NCI-H748 treated with DMSO at 0.1 percent for 48 hours (cell line): ENCODE data around the gene OR7G3.
A peak's percentile ranks its signal among the peaks of the same experiment; 100 is the strongest.

ENCODE experiments used
- DNase-seq: peaks from one replicate; lab custom pipeline; 2025; lab: John Stamatoyannopoulos, UW

OR7G3 gene

DNA sequence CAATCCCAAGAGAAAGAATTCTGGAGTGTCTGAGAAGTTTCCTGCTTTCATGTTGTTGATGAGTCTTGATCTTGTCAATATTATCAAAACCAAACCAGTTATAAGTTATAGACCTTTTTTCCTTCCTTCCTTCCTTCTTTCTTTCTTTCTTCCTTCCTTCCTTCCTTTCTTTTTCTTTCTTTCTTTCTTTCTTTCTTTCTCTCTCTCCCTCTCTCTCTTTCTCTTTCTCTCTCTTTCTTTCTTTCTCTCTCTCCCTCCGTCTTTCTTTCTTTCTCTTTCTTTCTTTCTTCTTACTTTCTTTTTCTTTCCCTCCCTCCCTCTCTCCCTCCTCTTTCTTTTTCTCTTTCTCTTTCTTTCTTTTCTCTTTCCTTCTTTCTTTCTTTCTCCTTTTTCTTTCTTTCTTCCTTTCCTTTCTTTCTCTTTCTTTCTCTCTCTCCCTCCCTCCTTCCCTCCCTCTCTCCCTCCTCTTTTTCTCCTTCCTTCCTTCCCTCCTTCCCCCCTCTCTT is at the start of gene OR7G3:
Gene OR7G3 (minus strand): TSS at position 51 of the 506 bp plus-strand sequence. CDS start 0 bp downstream, at position 51.
- no peak for DNase-seq

DNA sequence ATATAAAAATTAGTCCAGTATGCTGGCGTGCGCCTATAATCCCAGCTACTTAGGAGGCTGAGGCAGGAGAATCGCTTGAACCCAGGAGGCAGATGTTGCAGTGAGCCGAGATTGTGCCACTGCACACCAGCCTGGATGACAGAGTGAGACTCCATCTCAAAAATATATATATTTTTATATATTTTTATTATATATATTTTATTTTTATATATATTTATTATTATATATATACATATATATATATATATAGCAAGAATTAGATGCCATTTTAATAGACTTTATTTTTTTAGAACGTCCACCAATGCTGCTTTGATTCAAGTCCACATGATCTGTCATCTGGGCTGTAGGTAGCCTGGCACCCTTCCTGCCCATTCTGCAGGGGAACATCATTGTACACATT is 48.6 kb upstream of the OR7G3 start:
- DNase-seq: no peak

DNA sequence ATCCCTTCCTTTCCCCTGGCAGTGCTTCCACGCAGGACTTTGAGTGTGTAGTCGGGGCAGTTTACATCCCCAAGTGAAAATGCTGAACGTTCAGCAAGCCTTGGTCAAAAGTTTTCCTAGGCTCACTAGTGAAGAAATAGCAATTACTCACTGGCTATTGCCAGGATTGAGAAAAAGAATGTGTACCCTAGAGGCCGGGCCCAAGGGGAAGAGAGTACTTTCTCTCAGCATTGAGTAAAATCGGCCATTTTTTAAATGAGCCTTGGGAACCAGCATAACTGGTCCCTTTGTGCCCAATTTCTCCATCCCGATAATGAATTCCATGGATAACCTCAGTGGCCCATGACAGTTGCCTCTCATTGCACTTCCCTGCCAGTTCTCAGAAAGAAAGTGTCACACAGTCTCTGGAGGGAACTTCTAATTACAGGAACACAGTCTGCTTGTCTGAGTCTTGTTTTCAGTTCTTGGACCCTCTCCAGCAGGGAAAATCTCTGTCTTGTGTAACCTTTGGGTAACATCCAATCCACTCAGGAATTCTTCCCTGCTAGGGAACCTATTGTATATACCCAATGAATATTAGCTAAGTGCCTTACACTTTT is 44.7 kb upstream of the OR7G3 start:
- DNase-seq: no peak

DNA sequence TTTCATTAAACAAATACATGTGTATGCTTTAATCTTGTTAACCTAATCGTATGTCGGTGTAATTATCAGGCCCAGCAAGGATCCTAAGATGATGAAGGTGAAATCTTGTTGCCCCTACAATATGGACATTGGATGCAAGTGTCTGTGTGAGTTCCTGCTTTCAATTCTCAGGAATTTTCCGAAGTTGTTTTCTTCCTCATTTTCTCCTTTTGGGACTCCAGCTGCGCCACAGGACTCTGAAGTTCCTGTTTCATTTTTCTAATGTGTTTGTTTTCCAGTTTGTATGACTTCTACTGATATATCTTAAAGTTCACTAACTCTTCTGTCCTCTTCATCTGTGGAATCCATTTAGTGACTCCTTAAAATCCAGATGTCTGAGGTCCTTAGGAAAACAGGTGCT is 40.1 kb upstream of the OR7G3 start:
- no peak for DNase-seq

DNA sequence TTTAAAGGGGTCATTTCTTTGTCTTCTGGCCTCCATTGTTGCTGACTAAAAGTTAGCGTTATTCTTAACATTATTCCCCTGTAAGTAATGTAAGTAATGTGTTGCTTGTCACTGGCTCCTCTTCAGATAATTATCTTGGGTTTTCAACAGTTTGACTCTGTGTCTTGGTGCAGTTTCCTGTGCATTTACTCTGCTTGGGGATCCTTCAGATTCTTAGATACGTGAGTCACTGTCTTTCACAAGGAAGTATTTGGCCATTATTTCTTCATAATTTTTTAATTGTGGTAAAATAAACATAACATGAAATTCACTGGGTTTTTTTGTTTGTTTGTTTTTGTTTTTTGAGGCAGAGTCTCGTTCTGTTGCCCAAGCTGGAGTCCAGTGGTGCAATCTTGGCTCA is 38.5 kb upstream of the OR7G3 start:
- no peak for DNase-seq

DNA sequence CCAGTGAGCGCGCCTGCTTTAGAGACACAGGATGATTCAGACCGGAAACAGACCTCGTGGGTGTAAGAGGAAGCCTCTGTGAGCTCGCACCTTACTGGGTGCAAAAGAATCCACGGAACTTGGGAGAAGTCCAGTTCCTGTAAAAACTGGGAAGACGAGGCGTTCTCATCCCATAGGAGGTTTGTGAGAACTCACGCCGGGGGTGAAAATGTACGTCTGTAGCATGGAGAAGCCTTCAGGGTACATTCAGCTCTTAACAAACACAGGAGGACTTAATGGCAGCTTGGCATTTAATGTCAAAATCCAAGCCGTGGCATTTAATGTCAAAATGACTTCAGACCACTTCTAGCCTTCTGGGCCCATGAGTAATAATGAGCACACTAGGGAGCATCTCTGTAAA is 34.7 kb upstream of the OR7G3 start:
- no peak for DNase-seq

DNA sequence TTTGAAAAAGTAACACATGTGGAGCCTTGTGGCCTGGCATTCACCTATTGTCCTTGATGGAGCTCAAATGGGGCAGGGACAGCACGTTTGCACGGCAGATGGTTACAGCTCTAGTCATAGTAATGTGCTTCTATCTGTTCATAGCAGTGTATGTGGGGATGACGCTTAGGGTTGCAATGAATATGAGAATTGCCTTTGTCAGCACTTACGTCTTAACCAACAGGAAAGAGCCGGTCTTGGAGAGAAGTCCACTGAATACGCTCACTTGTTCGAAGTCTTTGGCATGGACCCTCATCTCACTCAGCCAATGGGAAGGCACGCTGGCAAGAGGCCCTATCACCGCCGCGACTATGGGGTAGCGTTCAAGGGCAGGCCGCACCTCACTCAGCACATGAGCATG is 33.1 kb upstream of the OR7G3 start:
- no peak for DNase-seq

DNA sequence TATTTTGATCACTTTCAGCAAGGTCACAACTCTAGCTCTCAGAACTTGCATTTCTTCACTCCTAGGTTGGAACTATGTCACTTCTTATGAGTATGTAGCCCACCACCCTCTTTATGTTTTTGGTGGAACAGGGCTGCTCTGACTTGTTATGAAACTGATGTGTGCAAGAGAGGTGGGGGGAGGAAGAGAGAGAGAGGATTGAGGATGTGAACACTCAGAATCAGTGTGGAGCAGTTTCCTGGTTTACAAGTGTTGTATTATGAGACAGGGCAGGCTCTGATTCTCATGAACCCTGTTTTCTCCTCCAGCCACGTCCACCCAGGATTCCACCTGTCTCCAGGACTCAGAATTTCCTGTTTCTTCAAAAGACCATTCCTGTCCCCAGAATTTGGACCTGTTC is 29.6 kb upstream of the OR7G3 start:
- DNase-seq: no peak

DNA sequence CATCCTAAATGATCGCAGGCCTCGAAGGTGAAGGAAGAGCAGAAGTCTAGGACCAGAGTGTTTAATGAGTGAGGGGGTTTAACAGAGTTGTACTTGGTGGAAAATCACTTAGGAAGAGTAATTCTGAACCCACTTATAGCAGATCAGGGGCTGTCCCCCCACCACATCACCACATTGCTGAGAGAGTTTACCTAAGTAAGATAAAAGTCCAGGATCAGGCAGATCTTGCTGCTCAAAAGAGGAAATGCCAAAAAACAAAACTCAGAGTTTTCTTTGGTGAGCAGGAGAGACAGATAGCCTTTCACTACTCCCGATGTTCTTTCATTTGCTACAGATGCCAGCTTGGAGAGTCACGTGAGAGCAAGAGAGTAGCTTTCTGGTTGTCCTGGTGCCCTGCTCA is 28.8 kb upstream of the OR7G3 start:
- DNase-seq: no peak

DNA sequence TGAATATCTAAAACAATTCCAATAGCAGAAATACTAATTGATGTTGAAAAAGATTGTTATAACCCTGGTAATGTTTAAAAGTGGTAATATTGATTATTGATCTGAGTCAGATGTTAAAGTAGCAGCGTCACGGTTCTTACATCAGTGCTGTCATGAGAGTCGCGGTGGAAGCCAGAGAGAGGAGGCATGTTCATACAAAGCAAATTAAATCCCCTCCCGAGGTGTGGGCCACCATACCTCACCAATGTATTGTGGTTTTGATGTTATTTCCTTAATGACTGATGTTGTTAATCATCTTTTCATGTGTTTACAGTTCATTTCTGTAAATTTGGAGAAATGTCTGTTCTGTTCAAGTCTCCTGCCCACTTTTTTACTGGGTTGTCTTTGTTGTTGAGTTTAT is 24.6 kb upstream of the OR7G3 start:
- DNase-seq: no peak

DNA sequence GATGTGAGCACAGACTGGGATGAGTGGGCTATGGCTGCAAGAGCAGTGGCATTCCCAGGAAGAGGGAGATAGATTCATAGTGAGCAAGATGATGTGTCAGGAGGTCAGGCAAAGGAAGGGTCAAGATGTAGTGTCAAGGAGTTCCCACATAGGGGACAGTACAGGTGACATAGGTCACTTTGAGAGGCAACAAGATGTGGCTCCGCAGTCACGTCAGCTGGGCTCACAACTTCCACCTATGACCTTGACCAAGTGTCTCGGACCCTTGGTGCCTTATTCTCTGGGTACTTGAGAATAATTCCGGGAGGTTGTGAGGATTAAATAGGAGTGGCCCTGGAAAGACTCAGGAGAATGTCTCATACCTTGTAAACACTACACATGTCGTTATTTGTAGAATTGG is 23.9 kb upstream of the OR7G3 start:
- no peak for DNase-seq

DNA sequence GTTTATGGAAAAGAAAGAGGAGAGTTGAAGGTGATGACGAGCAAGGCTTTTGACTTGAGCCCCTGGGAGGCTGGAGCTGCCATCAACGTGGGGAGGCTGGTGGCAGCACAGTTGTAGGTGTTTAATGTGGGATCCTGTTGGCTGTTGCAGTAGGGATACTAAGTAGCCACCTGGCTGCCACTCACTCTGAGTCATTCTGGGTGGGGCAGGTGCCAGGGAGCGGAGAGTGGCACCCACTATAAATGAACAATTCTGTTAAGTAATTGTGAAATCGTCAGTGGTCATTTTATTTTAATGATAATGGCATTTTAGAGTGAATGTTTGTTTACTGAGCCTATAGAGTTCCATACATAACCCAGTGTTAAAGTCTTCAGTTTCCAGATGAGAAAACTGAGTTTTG is 23.2 kb upstream of the OR7G3 start:
- no peak for DNase-seq

DNA sequence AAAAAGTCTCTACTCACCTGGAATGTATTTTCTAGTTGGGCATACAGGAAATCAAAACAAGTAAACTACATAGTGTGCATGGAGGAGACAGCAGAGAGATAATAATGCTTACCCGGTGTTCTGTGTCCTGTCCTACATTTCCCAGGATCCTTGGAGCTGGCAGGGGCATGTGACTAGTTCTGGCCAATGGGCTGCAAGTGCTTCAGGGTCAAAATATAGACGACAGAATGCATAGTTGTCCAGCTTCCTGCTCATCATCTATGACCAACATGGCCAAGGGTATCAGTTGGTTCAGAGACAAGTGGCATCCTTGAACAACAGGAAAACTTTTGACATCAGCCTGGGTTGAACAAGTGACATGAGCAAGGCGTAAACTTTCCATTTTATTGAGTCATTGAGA is 21.9 kb upstream of the OR7G3 start:
- DNase-seq: no peak

DNA sequence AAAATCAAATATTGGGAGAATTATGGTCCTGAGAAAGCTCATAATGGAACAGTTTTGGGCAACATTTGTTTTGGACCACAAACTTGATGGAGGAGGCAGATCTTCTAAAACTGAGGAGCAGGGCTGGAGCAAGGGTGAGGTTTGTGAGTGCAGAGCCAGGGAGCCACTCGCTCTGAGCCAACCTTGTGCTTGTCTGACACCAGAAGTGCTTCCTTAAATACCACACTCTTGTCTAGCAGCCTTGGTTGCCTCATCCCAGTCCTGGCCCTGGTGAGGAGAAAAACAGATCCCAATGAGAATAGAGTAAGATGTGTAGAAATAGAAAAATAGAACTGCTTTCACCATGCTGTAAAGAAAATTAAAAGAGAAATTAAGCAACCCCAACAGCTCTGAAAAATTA is 20.1 kb upstream of the OR7G3 start:
- no peak for DNase-seq

DNA sequence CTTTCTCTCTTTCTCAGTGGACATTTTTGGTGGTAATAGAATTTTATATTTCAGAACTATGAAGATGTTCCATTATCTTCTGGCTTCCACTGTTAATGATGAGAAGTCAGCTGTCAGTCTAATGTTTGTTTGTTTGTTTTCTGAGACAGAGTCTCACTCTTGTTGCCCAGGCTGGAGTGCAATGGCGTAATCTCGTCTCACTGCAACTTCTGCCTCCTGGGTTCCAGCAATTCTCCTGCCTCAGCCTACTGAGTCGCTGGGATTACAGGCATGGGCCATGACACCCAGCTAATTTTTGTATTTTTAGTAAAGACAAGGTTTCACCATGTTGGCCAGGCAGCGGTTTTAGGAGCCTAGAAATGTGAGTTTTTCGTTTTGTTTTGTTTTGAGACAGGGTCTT is 18.2 kb upstream of the OR7G3 start:
- DNase-seq: no peak

DNA sequence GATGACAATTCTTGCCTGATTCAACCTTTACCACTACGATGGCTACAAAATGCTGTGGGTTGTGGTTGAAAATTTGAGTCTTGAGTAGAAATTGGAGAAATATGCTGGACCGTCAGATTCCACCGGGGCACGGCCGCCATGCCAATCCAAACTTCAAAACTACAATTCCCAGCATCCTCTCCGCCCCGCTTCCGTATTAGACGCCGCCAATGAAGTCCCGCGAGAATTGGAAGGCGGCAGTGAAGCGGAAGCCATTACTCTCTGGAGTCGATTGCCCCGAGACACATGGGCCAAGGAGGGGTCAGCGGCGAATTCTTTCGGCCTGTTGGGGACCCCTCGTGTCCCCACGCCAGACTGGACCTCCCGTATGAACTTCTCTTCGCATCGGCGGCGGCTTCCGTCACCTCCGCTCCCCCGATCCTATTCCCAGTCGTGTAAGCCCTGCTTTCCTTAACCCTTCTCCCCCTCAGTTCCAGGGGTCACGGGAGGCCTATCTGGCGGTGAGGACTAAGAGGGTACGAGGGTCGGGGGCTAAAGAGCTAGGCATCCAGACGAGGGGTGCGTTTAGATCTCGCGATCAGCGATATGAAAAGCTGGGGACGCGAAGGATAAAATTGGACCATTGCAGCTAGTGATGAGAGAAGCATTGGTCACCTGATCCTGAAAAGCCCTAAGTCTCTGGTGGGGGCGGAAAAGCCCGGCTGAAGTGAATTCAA is 13.6 kb upstream of the OR7G3 start, which contains the start of gene ZNF317:
Gene ZNF317 (plus strand): TSS at position 239 of the 716 bp plus-strand sequence. CDS start 15,620 bp downstream, outside the sequence.
- peak; percentile 78 for DNase-seq

DNA sequence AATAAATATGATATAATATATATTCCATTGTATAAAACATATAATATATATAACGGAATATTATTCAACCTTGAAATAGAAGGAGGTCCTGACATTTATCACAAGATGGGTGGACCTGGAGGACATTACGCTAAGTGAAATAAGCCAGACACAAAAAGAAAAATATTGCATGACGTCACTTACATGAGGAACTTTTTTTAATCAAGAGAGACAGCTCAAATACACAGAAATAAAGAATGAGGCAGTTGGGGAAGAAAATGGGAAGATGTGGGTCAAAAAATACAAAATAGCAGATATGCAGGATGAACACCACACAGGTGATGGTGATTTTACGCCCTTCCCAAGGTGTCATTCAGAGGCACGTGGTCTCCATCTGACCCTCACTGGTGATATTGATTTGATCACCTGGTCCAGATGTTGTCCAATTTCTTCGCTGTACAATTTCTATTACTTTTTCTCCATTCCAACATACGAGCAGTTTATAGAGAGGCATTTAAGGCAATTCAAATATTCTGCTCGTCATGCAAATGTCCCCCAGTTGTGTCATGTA is 12.9 kb upstream of the OR7G3 start:
- DNase-seq: no peak

DNA sequence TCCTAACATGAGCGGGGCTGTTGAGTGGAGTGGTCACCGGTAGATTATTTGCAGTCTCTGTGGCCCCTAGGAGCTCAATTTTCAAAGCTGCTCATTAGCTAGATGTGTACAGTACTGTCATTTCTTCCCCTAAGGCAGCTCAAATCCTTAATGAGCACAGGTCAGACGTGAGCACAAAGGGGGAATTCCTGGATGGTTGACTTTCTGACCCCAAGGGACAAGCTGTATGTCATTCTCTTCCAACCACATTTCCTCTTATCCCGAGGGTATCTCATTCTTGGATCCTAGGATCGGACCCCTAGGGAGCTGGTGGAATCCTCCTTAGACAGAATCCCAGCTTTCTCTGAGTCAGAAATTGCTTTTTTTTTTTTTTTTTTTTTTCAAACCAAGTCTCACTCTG is 5.7 kb upstream of the OR7G3 start:
- DNase-seq: no peak

DNA sequence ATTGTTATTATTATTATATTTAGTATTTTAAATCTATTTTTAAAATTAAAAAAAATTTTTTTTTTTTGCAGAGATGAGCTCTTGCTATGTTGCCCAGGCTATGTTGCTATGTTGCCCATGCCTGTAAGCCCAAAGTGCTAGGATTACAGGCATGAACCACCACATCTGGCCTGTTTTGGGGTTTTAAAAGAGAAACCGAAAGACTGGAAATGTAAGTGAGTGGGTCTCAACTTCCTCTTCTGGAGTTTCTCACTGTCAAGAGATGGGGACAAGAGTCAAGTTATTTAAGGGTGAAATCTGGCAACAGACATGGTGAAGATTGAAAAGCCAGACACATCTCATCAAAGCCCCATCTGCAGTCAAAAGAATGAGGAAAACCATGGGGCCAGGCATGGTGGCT is 4.2 kb upstream of the OR7G3 start:
- no peak for DNase-seq

DNA sequence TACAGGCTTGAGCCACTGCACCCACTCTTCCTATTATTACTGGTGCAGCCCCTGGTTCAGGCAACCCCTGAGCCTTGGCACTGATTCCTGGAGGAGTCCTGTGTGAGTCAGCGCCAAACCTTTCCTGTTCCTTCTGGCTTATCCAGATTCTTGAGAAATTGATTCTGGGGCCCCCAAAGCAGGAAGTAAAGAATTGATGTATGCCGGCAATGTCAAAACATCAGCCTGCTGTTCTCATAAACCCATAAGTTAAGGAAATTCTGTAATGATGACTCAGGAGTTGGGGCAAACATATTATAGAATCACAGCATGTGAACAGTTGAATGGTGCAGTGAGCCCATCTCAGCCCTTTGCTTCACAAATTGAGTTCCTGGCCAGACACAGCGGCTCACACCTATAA is 1.4 kb upstream of the OR7G3 start:
- no peak for DNase-seq

DNA sequence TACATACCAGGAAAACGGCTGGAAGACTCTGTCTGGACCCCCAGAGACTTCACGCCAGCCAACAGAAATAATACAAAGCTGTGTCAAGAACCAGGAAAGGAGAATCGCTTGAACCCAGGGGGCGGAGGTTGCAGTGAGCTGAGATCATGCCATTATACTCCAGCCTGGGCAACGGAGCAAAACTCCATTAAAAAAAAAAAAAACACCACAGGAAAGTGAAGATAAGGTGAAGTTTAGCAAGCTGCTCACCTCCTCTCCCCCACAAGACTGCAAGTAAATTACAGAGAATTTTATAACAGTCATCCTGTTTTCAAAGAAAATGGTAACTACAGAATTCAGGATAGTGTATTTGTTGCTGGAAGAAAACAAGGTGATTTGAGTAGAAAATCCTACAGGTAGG is 10.2 kb downstream of the OR7G3 start:
- no peak for DNase-seq

DNA sequence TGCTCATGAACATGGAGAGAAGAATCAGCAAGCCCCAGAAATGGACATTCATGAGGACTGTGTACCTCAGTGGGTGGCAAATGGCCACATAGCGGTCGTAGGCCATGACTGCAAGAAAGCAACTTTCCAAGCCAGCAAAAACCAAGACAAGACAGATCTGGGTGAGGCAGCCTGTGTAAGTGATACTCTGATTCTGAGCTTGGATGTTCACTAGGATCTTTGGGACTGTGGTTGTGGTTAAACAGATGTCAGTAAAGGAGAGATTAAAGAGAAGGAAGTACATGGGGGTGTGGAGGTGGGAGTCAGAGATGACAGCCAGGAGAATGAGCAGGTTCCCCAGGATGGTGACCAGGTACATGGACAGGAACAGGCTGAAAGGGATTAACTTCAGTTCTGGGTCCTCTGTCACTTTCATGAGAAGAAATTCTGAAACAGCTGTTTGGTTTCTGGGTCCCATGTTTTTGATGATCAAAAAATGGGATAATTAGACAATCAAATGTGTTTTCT is 11.4 kb downstream of the OR7G3 start, which contains the start of gene OR7G1:
Gene OR7G1 (minus strand): TSS at position 457 of the 507 bp plus-strand sequence. CDS start 0 bp downstream, at position 457.
- DNase-seq: no peak

DNA sequence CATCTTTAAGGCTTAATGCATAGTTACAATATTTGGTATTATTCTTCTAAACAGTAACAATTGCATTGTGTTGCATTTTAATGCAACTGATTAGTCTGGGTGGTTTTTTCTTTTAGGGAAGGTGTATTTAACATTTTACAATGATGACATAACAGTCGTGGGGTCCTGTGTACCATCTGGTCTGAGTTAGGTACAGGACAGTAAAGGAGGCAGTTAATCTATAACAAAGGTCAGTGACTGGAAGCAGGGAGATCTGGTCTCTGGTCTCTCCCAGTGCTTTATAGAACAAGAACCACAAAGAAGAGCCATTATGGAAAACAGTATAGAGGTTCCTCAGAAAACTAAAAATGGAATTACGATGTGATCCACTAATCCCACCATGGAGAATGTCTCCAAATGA is 16.8 kb downstream of the OR7G3 start:
- no peak for DNase-seq
